GM21528 (cell line): ENCODE results near the gene PRKN.
"Not testable (repeated sequence)": the region's sequence is repeated elsewhere in the genome, so short reads cannot be mapped to it uniquely, and the experiment has no call there.

ENCODE experiments used
- ATAC-seq: cut with Tn5 transposase; IDR thresholded peaks from one replicate; pipeline ENCODE4 v1.9.1; 2021; ENCODE audit warnings: mild to moderate bottlenecking, moderate library complexity; ENCODE audit not compliant: unreplicated experiment, low FRiP score

The PRKN gene

GRCh38 chr6:162554531-162554930 lies 173.0 kb downstream of the PRKN start:
- no peak for ATAC-seq

DNA sequence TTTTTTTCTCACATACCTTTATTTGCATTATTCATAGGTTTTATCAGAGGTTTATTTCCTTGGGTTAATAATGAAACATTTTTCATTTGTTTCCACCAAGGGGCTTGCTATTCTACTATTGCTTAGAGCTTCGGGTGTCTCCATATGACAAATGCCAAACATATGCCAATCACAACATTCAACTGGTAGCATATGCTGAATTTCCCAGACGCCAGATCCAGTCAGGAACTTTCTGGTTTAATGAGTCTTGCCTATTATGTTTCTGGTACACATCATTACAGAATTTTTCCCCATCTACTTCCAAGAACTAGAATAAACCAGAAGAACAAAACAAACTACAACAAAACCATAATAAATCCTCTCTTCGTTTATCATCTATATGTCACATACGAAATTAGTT lies 180.7 kb downstream of the PRKN start:
- ATAC-seq = no peak

GRCh38 chr6:162543221-162543620 lies 184.3 kb downstream of the PRKN start:
- ATAC-seq = no peak

DNA sequence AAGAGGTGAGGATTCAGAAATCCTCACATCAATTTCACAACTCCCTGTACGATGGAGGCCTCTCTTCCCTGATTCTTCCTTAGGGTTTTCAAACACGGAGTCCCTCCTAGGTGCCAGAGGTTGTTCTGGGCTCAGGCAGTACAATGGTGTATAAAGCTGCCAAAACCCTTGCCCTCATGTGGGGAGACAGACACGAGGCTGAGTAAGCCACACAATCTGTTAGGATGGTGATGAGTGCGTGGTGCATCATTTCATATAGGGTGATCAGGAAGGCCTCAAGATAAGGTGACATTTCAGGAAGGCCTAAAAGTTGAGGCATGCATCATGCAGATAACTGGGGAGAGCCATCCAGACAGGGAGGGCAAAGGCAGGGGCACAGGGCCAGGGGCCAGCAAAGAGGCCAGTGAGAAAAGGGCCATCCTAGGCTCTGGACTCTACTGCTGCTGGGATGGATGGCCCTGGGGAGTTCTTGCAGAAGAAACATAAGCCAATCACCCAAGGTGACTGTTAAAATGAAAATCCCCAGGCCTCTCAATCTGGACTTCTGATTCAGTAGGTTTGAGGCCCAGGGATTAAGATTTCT lies 186.5 kb downstream of the PRKN start:
- no peak for ATAC-seq

DNA sequence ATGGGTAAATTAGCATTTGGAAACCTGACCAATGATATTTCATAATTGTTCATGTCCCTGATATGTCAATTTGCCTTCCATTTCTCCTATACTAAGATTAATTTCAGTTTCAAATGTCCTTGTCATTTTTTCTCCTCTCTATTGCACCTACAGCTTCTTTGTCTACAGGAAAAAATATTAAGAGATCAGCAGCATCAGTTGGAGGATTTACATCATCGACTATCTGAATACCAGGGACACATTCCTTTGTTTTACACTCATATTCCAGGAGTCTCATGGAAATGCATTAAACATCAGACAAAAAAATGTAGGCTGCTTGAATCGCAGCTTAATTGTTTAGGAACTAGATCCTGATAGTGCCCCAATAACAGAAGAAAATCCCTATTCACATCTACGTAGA lies 188.2 kb downstream of the PRKN start:
- no peak for ATAC-seq

DNA sequence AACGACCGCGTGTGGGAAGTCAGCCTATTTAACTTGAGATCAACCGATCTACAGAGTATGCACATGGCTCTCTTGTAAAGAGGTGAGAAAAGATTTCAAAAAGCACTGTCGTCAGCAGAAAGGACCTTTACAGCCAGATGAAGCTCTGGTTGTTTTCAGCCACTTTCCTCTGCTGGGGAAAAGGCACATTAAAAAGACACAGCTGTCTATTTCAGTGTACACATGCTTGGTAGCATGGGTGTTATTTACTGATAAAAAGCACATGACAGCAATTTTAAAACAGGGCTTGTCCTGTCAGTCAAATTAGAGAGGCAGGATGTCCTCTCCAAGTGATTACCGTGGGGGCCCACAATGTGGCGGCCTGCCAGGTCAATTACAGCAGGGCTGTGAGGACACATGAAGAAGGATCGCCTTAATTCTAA lies 188.9 kb downstream of the PRKN start:
- ATAC-seq = no peak

DNA sequence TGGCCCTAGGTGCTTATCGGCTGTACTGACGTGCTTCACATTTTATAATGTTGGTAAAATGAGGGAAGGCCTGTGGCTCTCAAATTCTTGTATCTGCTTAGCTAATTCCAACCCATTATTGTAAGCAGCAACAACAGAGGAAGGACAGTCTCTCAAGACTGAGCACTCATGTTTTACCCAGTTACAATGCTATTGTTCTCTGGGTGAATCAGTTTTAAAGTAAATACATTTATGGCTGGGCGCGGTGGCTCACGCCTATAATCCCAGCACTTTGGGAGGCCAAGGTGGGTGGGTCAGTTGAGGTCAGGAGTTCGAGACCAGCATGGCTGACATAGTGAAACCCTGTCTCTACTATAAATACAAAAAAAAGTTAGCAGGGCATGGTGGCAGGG lies 194.6 kb downstream of the PRKN start:
- no peak for ATAC-seq

DNA sequence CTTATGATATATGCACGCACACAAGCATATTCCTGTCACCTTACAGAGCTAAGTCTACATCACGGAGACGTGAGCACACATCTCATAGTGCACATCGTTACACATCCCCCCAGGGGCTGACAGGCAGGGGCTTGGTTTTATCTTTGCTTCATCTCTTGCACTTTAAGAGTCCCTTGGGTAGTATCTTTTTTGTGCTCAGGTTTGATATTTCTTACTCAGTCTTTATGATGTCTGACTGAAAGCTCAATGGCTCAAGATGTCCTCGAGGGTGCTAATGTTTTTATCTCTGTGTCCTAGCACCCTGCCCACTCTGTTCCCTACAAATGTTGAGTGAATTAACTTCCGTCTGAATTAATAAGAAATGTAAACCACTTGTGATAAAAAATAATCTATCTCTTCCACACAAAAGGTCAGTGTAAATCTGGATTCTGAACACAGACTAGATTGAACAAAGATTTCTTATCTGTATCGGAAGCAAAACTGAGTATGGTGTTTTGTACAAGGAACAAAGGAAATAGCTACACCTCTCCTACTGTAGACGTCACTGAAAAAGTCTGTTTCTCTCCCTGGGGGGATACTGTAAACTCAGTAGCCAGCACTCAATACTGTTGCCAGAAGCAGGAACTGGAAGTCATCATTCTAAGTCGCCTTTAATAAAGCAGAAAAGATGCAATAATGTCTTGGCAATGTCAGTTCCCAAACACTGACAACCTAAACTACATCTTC lies 195.1 kb downstream of the PRKN start:
- ATAC-seq = no peak

- not testable (repeated sequence) for ATAC-seq
Observed at GRCh38 chr6:162531391-162531790, 196.2 kb downstream of the PRKN start.

DNA sequence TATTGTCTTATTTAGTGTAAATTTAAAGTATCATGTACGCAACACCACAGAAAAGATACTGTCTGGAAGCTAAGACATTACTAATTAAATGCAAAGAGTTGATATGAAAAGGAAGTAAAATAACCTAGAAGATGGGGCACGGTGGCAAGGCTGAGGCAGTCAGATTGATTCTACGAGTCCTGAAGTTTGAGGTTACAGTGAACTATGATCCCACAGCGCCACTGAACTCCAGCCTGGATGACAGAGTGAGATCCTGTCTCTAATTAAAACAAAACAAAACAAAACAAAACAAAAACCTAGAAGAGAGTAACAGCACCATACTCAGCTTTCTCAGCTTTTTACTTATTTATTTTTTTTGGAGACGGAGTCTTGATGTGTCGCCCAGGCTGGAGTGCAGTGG lies 199.0 kb downstream of the PRKN start:
- ATAC-seq = no peak

- no peak for ATAC-seq
Observed at GRCh38 chr6:162526960-162527359, 200.6 kb downstream of the PRKN start.

DNA sequence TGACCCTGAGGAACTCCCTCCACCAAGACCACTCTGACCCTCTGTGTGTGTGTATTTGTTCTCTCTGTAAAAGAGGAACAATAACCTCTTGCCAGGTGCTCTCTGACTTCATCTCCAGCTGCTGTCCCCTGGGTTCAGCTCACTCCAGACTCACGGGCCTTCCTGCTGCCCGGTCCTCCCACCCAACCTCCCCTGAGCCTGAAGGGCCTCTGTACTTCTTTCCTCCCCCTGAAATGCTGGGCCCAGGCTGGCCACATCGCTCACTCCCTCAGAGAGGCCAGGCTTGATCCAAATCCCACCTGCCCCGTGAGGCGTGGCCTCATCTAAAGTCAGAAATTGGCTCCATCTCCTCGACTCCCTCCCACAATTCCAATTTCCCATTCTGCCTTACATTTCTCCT lies 202.4 kb downstream of the PRKN start:
- ATAC-seq = no peak

- ATAC-seq = no peak
Observed at GRCh38 chr6:162512744-162513143, 214.8 kb downstream of the PRKN start.

DNA sequence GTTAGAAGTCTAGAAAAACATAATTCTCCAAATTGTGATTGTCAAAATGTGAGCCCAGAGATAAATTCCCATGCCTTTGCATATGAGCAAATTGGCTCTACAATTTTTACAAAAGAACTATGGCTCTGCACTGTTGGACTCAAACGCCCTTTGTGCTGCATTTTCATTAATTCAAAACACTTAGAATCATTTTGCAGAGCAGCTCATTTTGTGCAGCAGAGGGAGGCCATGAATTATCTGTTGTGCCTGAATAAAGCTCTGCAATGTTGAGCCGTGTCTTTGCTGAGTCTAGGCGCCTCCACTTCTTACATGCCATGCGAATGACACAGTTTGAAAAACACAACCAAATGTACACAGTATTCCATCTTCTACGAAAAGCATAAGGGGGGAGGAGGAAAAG lies 230.2 kb downstream of the PRKN start:
- ATAC-seq = no peak

DNA sequence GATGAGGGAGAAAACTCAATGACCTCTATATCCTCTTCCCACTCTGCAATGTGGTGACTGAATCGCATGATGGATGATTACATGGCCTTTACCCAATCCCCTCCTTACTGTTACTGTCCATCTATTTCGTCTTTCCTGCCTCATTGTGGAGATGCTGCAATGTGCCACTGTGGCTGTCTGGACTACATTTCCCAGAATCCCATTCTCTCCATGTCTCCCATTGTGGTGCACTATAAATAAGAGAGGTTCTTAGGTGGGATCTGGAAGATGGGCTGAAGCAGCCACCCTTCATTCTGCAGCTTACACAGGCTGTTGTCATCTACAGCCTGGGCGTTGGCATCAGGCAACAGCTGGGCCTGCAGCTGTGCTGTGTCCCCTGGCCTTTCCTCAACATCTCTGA lies 233.6 kb downstream of the PRKN start:
- no peak for ATAC-seq

- ATAC-seq = no peak
Observed at GRCh38 chr6:162491637-162492036, 235.9 kb downstream of the PRKN start.

GRCh38 chr6:162489101-162489976 lies 238.2 kb downstream of the PRKN start:
- no peak for ATAC-seq

DNA sequence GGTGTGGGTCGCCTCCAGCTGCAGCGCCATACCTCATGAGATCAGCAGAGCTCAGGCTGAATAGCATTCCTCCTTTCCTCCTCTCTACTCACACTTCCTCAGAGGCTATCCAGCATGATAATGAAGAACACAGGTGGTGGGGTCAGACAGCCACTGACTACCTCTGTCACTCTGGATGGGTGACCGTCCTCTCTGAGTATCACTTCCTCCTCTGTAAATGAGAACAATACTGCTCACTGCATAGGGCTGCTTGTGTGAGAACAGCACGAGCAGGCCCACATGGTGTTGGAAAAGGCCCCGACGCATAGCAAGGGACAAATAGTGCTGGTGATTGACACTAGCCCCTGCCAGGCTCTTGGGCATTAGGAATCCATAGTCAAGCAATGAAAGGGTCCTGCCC lies 239.1 kb downstream of the PRKN start:
- ATAC-seq = no peak

DNA sequence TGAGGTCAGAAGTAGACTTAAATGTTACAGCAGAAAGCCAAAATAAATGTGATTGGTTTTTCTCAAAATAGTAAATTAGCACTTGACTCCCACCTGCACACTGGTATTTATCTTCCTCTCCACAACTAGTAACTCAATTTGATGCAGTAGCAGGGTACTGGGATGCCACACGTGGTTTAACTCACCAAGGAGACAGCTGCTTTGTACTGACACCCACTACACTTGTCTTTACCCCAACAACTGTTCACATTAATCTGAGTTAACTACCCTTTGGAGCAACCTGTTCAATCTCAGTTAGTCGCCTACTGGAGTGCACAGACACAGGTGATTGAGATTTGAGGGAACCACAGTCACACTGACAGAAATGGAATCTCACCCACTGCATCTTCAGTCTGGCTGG lies 242.1 kb downstream of the PRKN start:
- no peak for ATAC-seq

DNA sequence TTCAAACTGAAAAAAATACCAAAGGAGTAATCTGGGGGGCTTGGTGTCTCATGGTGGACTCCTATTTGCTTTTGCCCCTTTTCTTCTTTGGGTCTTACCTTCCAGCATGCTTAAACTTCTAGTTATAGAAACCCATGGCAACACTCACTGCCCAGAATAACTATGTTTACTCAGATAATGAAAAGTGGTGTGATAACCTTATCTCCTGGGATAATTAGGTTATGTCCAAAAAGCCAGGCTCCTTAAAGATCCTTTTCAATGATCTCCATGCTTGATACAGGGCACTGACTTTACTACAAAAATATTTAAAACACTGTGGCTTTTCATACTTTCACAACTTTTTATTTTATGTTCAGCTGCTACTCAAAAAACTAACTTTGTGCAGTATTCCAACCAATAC lies 245.6 kb downstream of the PRKN start:
- ATAC-seq = no peak

GRCh38 chr6:162481320-162481719 lies 246.2 kb downstream of the PRKN start:
- no peak for ATAC-seq
